ENCODE data around the gene ELMOD1.

The ELMOD1 gene

DNA sequence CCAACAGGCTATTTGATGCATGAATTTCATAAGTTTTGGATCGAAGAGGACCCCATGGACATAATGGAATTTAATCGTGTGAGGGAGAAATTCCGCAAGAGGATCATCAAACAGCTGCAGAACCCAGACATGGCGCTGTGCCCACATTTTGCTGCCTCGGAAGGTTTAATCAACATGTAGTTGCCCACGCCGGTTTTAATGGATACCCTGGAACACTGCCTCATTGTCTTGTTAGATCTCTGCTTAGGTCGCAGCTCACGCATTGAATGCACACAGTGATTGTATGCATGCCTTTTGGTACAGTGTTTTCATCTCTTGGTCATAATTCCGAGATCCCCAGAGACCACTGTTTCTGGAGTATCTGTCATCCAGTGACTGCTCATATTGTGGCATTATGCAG is 74.1 kb downstream of the ELMOD1 start:
- no peak overlapping the region for H3K4me3 ChIP-seq (ENCODE audit: low read depth, low read length)
- POLR2A ChIA-PET, result no interaction called here
- TF ChIP-seq, protein P1, sequence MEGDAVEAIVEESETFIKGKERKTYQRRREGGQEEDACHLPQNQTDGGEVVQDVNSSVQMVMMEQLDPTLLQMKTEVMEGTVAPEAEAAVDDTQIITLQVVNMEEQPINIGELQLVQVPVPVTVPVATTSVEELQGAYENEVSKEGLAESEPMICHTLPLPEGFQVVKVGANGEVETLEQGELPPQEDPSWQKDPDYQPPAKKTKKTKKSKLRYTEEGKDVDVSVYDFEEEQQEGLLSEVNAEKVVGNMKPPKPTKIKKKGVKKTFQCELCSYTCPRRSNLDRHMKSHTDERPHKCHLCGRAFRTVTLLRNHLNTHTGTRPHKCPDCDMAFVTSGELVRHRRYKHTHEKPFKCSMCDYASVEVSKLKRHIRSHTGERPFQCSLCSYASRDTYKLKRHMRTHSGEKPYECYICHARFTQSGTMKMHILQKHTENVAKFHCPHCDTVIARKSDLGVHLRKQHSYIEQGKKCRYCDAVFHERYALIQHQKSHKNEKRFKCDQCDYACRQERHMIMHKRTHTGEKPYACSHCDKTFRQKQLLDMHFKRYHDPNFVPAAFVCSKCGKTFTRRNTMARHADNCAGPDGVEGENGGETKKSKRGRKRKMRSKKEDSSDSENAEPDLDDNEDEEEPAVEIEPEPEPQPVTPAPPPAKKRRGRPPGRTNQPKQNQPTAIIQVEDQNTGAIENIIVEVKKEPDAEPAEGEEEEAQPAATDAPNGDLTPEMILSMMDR (IDR thresholded peaks at IDR 0.05; ENCODE audit: insufficient read depth, low read length, missing control alignments), result no peak
- DNase-seq (ENCODE audit: low read depth, low spot score), result no peak
- CTCF ChIA-PET, result interaction anchor here (1.5 kb wide), 1 partner anchor 90 kb away, joined by 4 read pairs; no protein-coding TSS in a partner anchor

DNA sequence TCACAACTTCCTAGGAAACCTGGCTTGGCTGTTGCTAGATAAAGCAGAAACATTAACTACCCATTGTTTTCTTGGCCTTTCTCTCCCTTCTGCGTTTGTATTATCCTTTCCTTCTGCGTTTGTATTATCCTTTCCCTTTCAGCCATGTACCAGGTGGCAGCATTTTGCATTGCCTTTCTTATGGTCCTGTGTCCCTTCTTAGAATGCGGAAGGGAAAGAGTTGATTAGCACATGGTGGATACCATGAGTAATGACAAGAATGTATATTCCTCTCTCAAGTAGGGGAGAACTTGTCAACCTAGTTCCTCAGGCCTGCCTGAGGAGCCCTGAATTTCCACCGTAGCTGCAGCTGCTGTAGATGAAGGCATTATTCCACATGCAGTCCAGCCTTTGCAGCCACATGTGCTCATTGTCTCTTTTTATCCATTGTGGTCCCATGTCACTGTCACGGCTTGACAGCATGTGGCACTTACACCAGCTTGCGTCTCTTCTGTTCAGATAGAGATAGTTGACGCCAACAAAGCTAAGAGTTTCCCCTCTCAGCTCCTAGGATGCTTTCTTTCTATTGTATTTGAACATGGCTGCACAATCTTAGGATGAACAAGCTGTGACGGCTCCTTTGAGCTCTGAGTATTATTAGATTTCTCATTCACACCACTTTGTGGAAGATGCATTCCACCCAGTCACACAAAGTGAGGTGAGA is 76.1 kb downstream of the ELMOD1 start:
- ChIA-PET POLR2A (no interaction called here), CTCF (no interaction called here)
- H3K4me3 ChIP-seq (ENCODE audit: low read depth, low read length), result no peak overlapping the region
- TF ChIP-seq, protein P1 (IDR thresholded peaks at IDR 0.05; ENCODE audit: insufficient read depth, low read length, missing control alignments), result no peak
- no peak for DNase-seq (ENCODE audit: low read depth, low spot score)

DNA sequence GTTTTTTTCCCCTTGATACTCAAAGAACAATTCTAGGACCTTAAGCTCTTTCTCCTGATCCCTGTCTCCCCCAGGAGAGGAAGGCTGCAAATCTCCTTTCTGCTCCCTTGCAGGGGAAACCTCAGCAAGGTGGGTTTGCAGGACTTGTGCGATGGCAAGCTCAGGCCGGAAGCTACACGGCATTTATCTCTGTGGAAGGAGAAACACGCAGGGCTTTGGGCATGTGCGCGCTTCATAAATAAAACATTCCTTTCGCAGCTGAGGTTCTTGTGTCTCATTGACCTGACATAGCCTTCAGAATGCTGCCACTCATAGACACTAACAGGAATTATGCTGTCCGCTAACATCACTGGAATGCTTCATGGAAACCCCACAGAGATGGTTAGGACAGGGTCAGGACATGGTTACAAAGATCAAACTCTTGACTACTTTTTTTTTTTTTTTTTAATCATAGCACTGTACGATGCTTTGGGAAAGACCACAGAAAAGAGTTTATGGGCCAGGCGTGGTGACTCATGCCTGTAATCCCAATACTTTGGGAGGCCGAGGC is 78.3 kb downstream of the ELMOD1 start:
- ChIA-PET CTCF (interaction anchor here (3.6 kb wide), 1 partner anchor 20 kb away, joined by 19 read pairs; no protein-coding TSS in a partner anchor), POLR2A (no interaction called here)
- no peak for DNase-seq (ENCODE audit: low read depth, low spot score)
- H3K4me3 ChIP-seq (ENCODE audit: low read depth, low read length), result no peak overlapping the region
- TF ChIP-seq, protein P1 (IDR thresholded peaks at IDR 0.05; ENCODE audit: insufficient read depth, low read length, missing control alignments), result no peak

DNA sequence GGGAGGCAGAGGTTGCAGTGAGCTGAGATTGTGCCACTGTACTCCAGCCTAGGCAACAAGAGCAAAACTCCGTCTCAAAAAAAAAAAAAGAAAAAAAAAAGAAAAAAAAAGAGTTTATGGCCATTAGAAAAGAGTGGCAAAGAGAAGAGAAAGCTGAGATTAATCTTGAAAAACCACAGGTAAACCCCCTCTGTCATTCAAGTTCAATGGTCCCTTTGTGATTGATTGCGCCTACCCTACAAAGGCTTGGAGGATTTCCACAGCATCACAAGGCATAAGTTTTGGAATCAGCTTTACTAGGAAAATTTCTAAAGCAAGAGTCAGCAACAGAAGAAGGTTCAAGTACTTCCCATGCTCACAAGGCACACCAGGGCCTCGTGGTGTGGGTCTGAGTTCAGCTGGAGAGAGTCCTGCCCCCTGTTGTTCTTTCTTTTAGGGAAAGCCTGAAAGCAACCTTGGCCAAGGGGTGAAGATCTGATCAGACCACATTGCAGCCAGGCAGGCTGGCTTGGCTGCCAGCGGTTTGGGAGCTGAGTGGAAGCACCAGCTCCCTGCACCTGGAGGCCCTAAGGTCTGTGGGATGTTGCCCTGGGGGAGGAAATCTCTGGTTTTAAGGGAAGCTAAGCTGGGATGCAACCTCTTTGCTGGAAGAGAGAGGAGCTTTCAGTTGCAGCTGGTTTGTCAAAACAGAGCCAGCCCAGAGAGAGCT is 79.1 kb downstream of the ELMOD1 start:
- POLR2A ChIA-PET, result no interaction called here
- CTCF ChIA-PET, result interaction anchor here (1.4 to 3.6 kb wide), 3 partner anchors 19 to 110 kb away, joined by 3 to 19 read pairs (median 6); no protein-coding TSS in a partner anchor
- DNase-seq (ENCODE audit: low read depth, low spot score), result no peak
- H3K4me3 ChIP-seq (ENCODE audit: low read depth, low read length), result no peak overlapping the region
- TF ChIP-seq, protein P1 (IDR thresholded peaks at IDR 0.05; ENCODE audit: insufficient read depth, low read length, missing control alignments), result no peak

DNA sequence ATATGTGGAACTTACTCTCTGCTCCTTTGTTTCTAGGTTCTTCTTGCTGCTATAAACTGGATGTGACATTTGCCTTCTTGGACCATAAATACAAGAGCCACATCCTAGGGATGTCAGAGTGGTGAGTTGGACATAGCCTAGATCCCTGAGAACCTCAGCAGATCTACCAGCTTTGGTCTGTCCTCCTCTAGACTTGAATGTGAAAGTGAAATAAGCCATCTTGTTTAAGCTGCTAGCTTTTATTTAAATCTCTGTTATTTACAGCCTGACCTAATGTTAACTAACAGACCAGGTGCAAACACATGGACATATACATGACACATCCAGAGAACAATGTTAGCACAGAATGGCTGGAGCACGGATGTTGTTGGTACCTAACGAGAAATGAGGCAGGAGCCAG is 85.0 kb downstream of the ELMOD1 start:
- ChIA-PET CTCF (interaction anchor here (1.2 to 3.9 kb wide), 3 partner anchors 8 to 100 kb away, joined by 5 to 18 read pairs (median 6); no protein-coding TSS in a partner anchor), POLR2A (no interaction called here)
- H3K4me3 ChIP-seq (ENCODE audit: low read depth, low read length), result no peak overlapping the region
- TF ChIP-seq, protein P1 (IDR thresholded peaks at IDR 0.05; ENCODE audit: insufficient read depth, low read length, missing control alignments), result no peak
- no peak for DNase-seq (ENCODE audit: low read depth, low spot score)
